GM21360 (cell line): ENCODE measurements around the gene NTM.
A peak's percentile ranks its signal among the peaks of the same experiment; 100 is the strongest.
"Not testable (repeated sequence)": the region's sequence is repeated elsewhere in the genome, so short reads cannot be mapped to it uniquely, and the experiment has no call there.

Source experiments
- ATAC-seq: cut with Tn5 transposase; IDR thresholded peaks from one replicate; pipeline ENCODE4 v1.9.1; 2021; ENCODE audit warnings: mild to moderate bottlenecking, moderate library complexity; ENCODE audit not compliant: unreplicated experiment

NTM gene

DNA sequence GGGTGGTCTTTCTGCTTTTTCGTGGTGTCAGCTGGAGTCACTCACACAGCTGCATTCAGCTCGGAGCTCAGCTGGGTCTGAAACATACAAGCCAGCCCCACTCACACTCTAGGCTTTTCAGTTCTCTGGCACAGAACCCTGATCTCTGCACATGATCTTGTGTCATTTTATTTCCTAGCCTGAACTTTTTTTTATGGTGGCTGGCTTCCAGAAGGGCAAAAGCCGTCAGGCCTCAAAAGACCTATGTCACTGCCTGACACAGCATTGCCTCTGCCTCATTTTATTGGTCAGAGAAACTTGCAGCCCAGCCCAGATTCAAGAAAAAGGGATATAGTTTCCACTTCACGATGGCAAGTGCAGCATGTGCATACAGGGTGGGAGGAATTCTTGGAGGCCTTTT is 117.8 kb downstream of the NTM start:
- no peak for ATAC-seq

DNA sequence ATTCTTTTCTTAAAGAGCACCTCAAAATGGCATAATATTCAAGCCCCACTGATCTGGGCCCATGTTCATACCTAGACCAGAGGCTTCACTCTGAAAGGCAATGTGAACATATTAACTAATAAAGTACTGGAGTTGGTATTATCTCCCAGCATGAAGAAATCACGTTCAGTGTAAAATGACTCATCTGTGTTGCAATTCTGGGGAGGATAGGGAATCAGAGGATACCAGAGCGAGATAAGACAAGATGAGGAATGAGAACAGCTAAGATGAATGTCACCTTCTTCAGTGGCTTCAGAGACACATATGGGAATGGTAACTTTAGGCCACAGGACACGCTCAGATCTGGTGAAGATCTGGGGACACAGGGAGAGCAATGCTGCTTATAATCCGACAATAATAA is 121.1 kb downstream of the NTM start:
- ATAC-seq = no peak

GRCh38 chr11:131495423-131495822 is 125.0 kb downstream of the NTM start:
- ATAC-seq = no peak

GRCh38 chr11:131497686-131498085 is 127.3 kb downstream of the NTM start:
- ATAC-seq = not testable (repeated sequence)

DNA sequence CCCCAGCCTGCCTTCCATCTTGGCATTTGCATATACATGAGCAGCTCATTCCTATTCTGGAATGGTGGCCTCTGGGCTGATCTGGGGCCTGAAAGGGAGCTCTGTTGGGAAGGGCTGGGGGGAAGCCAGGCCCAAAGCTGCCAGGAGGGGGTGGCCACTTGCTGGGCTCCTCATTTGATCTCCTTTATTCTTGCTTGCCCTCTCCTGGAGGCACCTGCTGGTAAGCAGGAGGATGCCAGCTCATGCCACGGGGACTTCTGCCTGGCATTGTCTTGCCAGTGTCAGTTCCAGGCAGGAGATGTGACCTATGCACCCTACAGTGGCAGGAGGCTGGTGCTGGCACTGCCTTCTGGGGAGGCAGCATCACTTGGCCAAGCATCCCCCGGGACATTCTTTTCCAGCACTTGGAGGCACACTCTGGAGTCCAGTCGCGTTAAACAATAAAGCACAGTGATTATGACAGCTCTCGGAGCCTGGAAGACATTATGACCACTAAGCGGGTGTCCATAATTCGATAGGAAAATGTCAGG is 128.3 kb downstream of the NTM start:
- ATAC-seq = no peak

DNA sequence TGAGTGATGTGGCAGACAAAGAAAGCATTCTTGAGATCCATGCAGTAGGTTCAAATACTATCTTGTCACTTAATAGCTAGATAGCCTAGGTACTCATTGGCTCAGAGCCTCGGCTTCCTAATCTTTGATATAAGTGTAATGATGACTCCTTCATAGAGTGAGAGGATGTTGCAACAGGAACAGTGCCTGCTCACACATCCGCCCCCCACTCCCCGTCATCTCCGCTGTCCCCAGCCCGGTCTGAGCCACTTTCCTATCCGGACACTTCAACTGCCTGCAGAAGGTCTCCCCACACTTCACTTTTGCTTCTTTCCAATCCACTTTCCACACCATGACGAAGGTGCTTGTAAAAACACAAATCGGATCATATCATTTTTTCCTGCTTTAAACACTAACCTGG is 128.8 kb downstream of the NTM start:
- ATAC-seq = no peak

DNA sequence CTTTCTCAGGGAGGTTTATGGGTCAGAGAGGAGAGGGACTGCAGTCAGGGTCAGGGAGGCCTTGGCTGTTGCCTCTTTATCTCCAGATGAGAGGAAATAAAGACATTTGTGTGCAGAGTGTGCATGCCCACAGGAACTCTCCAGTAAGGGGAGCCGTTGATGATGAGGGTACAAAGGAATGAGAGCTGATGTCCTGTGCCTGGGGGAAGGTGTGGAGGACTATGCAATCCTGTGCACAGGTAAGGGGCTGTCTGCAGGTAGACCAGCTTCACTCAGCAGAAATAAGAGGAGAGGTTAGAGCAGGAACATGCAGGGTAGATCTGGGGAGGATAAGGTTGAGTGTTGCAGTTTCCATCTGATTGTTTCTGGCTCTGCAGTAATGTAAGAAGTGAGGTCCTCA is 132.6 kb downstream of the NTM start:
- no peak for ATAC-seq

DNA sequence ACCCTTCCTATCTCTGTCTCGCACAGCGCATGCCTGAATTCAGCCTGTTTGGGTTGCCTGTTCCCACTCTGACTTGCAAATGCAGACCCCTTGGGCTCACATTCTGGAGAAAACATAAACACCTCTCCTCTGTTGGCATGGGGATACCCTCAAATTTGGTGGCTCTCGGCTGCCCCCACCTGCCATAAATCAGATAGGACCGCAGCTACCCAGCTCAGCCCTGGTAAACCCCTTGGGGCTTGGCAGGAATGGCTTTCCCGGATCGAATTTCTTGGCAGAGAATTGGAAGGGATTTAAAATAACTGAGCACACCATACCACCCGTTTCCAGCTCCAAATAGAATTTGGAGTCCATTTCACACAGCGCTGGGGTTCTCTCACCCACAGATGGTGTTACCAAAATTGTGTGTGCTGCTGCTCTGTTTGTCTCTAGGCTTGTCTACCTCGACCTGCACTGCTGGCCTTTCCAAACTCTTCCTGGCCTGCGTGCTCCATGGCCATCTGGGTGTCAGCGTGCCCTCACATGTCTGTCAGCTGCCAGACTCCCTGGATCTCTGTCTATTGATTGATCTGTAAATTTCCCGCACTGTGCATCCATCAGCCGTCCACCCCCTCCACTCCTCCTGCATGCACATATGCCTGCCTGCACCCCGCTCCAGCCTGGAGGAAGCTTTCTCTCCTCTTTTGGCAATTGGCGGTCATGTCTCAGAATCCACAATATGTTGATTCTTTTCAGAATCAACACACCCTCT is 134.0 kb downstream of the NTM start:
- ATAC-seq = no peak

DNA sequence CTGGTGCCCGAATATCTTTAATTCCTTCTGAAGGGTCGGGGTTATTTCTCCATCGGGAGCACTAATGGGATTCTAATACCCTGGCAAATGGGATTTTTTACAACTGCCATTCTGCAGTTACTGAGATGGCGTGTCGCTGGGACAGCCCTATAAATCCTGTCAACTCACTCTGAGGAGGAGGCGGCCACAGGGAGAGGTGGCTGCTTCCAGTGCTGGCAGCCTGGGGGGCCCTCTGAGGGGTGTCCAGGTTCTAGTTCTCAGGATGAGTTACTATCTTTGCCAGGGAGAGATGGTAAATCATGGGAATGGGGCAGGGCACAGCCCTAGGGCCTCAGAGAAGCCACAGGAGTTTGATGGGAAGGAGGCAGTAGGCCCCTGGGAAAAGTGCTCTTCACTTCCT is 135.9 kb downstream of the NTM start:
- ATAC-seq = no peak

GRCh38 chr11:131510662-131511061 is 140.2 kb downstream of the NTM start:
- no peak for ATAC-seq

GRCh38 chr11:131511794-131512193 is 141.4 kb downstream of the NTM start:
- peak; percentile 72 for ATAC-seq

DNA sequence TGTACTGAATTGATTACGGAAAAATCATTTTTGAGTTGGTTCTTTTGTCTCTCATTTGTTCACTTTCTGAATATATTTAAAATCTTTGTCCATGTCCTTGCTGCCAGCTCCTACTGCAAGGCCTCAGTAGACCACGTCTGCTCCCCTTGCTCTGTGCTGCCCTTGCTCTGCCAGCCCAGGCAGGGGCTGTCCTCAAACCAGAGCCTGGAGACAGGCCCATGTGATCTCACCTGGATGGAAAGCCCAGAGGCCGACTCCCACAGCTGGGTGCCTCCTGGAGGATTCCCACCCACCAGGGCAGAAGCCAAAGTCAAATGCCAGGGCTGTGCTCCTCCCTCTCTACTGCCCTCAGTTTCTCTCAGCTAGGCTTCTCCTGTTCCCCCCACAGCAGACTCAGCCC is 141.8 kb downstream of the NTM start:
- no peak for ATAC-seq

GRCh38 chr11:131514062-131514461 is 143.6 kb downstream of the NTM start:
- ATAC-seq = no peak

DNA sequence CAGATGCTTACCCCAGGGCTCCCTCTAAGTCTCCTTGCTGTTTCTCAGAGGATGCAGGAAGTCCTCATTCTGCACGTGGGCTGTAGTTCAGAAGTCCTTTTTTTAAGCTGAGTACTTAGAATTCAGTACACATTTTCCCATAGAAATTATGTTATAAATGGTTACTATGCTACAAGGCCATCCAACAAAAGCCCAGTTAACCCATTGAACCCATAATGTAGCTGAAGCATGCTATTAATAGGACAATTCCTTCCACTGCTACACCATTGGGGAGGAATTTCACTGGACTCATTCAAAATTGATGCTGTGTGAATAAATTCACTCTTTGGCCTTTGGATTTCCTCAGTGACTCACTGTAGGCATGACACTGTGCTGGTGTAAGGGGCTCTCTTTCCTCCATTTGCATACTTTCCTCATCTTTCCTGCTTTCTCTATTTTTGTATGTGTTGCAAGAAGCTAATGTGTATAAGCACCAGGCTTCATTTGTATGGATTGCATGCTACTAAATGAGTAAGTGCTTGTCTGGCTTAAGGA is 148.0 kb downstream of the NTM start:
- ATAC-seq = no peak

DNA sequence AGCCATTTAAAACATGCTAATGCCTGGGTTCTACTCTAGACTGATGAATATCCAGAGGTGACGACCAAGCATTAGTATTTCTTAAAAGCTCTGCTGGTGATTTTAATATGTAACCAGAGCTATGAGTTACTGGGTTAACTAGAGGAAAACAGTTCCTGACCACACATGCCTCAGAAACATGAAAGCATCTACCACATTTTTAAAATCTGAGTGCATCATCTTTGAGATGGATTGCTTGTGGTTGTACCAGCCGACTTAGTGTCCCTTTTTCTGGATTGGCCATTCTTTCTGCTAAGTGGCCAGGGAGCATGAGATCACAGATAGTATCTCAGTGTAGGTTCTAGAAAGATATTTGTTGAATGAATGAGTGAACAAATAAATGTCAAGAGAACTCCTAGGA is 152.4 kb downstream of the NTM start:
- no peak for ATAC-seq

DNA sequence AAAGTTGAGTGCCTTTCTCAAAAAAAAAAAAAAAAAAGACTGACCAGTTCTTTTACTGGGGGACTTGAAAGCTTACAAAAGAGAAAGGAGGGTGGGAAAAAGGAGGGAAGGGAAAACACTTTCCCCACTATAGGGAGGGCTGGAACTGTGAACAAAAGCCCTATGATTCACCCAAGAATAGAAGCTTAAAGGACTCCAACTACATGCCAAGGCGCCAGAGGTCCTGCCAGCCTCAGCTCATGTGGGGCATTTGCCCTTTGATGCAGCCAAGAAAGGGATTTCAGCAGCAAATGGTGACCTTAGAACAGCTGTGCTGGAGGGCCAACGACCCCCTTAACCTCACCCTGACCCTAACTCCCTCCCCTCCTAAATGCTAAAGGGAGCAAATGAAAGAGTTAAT is 160.0 kb downstream of the NTM start:
- no peak for ATAC-seq

DNA sequence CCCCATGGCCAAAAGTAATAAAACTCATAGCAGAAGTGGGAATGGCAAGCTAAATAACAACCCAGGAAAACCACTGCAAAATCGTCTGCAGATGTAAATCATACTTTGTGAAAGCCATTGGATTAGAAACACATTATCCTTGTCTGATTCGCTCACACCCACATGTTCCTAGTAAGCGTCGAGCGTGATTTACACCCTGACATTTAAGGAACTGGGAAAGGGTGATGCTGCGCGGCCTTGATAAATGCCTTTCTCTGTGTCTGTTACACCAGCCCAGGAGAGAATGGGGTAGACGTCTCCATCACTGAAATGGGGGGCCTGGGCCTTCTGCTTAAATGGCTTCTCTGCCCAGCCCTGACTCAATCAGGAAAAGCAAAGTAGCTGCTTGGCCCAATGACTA is 162.7 kb downstream of the NTM start:
- ATAC-seq = no peak

GRCh38 chr11:131533998-131534397 is 163.6 kb downstream of the NTM start:
- ATAC-seq = no peak

GRCh38 chr11:131534611-131535010 is 164.2 kb downstream of the NTM start:
- no peak for ATAC-seq

DNA sequence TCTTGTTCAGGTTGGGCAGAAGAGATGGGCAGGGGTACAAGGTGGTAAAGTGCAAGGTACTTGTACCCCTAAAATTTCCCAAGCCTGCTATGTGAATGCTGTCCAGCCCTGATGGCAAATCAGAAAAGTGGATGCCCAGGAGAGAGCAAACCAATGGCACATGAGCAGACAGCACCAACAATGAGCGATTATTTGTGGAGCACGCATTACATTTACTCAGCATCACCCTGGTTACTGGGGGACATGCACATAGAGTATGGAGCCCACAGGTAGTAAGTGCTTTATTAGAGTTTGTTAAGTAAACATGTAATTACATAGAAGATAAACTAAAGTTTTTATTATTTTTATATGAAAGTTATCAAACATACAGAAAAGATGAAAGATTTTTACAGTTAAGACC is 165.7 kb downstream of the NTM start:
- no peak for ATAC-seq

GRCh38 chr11:131537196-131537595 is 166.8 kb downstream of the NTM start:
- ATAC-seq = no peak

DNA sequence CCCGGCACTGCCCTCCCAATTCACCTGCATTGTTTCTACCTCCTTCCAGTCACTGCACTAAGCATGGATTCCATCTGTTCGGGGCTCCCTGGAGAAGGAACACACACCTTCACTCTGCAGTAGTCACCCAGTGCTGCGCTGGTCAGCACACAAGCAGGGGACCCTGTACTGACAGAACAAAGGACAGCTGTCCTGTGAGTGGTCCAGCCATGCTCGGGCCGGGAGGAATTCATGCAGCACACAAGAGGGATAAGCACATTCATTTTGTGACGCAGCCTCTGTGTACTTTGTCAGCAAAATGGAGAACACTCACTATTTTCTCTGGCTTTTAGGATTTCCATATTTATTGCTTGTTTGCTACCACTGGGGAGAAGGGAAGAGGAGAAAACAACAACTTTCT is 167.3 kb downstream of the NTM start:
- ATAC-seq = no peak

- ATAC-seq = no peak
Observed at GRCh38 chr11:131538322-131538721, 167.9 kb downstream of the NTM start.
